ENCODE data around the gene MAST4.

The MAST4 gene

GRCh38 chr5:67004730-67005350 lies 408.6 kb downstream of the MAST4 start (continued):
- no peak for TF ChIP-seq EGR2 (tag by site-specific recombination; IDR thresholded peaks at IDR 0.05; ENCODE audit: low read depth)
- peak; percentile 40; the same call in 1 of the 2 replicates for TF ChIP-seq ZNF335 (tag by site-specific recombination; conservative IDR thresholded peaks at IDR 0.05)
- TF ChIP-seq KLF10 (tag by site-specific recombination; IDR thresholded peaks at IDR 0.05): no peak
- no peak for TF ChIP-seq PBX3 (CRISPR knock-in tag; IDR thresholded peaks at IDR 0.05)
- TF ChIP-seq ZNF768 (tag by site-specific recombination; IDR thresholded peaks at IDR 0.05): no peak
- TF ChIP-seq ZNF555 (tag by site-specific recombination; conservative IDR thresholded peaks at IDR 0.05): no peak
- TF ChIP-seq, protein P1, sequence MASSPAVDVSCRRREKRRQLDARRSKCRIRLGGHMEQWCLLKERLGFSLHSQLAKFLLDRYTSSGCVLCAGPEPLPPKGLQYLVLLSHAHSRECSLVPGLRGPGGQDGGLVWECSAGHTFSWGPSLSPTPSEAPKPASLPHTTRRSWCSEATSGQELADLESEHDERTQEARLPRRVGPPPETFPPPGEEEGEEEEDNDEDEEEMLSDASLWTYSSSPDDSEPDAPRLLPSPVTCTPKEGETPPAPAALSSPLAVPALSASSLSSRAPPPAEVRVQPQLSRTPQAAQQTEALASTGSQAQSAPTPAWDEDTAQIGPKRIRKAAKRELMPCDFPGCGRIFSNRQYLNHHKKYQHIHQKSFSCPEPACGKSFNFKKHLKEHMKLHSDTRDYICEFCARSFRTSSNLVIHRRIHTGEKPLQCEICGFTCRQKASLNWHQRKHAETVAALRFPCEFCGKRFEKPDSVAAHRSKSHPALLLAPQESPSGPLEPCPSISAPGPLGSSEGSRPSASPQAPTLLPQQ (tag by site-specific recombination; IDR thresholded peaks at IDR 0.05): 0 out of 2 replicates have a peak, but pooled peaks have one; percentile 15
- peak; percentile 1 for TF ChIP-seq SP7 (tag by site-specific recombination; IDR thresholded peaks at IDR 0.05)
- TF ChIP-seq, protein P2, sequence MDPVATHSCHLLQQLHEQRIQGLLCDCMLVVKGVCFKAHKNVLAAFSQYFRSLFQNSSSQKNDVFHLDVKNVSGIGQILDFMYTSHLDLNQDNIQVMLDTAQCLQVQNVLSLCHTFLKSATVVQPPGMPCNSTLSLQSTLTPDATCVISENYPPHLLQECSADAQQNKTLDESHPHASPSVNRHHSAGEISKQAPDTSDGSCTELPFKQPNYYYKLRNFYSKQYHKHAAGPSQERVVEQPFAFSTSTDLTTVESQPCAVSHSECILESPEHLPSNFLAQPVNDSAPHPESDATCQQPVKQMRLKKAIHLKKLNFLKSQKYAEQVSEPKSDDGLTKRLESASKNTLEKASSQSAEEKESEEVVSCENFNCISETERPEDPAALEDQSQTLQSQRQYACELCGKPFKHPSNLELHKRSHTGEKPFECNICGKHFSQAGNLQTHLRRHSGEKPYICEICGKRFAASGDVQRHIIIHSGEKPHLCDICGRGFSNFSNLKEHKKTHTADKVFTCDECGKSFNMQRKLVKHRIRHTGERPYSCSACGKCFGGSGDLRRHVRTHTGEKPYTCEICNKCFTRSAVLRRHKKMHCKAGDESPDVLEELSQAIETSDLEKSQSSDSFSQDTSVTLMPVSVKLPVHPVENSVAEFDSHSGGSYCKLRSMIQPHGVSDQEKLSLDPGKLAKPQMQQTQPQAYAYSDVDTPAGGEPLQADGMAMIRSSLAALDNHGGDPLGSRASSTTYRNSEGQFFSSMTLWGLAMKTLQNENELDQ (tag by site-specific recombination; IDR thresholded peaks at IDR 0.05; ENCODE audit: low read depth): no peak

- CTCF ChIA-PET: interaction anchor here (1.5 kb wide), 1 partner anchor 18 kb away, joined by 7 read pairs; no protein-coding TSS in a partner anchor
- H3K27ac ChIP-seq (ENCODE audit: extremely low read depth, low read depth, low read length): no peak overlapping the region
- H3K9me3 ChIP-seq (ENCODE audit: control insufficient read depth, insufficient read depth, low read depth, low read length): no peaks in the 10 kb centered on the region
- POLR2A ChIA-PET: no interaction called here
- TF ChIP-seq ZNF366 (tag by site-specific recombination; conservative IDR thresholded peaks at IDR 0.05) (no peak), ZNF510 (tag by site-specific recombination; IDR thresholded peaks at IDR 0.05; ENCODE audit: insufficient replicate concordance) (no peak), FEZF1 (tag by site-specific recombination; IDR thresholded peaks at IDR 0.05) (0 out of 2 replicates have a peak, but pooled peaks have one; percentile 8)
- H3K4me1 ChIP-seq (ENCODE audit: control insufficient read depth, insufficient read depth, low read length): no peaks in the 10 kb centered on the region
- H3K4me3 ChIP-seq (ENCODE audit: low read depth, low read length): peak overlapping the region; percentile 56
- H3K36me3 ChIP-seq (ENCODE audit: control insufficient read depth in 2 of 2, insufficient read depth in 1 of 2, low read length in 2 of 2): no peaks in the 10 kb centered on the region
Observed at GRCh38 chr5:67005737-67006499, 409.7 kb downstream of the MAST4 start.

DNA sequence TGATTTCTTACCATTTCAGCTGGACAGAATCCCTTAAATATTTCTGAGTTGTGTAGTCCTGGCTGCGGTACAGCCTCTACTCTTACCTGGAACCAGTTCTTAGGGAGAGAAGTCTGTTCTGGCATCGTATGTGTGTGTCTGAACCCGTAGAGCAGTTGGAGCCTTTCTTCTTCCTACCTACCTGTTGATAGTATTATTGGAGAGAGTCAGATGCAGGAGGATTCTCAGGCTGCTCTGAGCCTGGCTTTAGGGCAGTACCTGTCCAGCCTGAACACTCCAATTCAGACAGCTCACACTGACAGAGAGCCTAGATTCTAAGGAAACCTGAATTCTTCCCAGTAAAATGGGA lies 410.3 kb downstream of the MAST4 start:
- H3K4me1 ChIP-seq (ENCODE audit: control insufficient read depth, insufficient read depth, low read length): peaks cover 4% of the 10 kb centered on the region; the same call in 1 of the 2 replicates
- no peaks in the 10 kb centered on the region for H3K9me3 ChIP-seq (ENCODE audit: control insufficient read depth, insufficient read depth, low read depth, low read length)
- H3K36me3 ChIP-seq (ENCODE audit: control insufficient read depth in 2 of 2, insufficient read depth in 1 of 2, low read length in 2 of 2): no peaks in the 10 kb centered on the region
- ChIA-PET POLR2A (no interaction called here), CTCF (no interaction called here)
- peak; percentile 92 for TF ChIP-seq SCRT2 (tag by site-specific recombination; IDR thresholded peaks at IDR 0.05)
- peak; percentile 86; the same call in 1 of the 2 replicates for TF ChIP-seq SCRT1 (tag by site-specific recombination; IDR thresholded peaks at IDR 0.05; ENCODE audit: borderline replicate concordance)
- TF ChIP-seq ZEB2 (tag by site-specific recombination; IDR thresholded peaks at IDR 0.05): no peak
- H3K27ac ChIP-seq (ENCODE audit: extremely low read depth, low read depth, low read length): no peak overlapping the region
- H3K4me3 ChIP-seq (ENCODE audit: low read depth, low read length): no peak overlapping the region
